Measurements from ENCODE around the gene FNBP1L.

- TF ChIP-seq, protein P1, sequence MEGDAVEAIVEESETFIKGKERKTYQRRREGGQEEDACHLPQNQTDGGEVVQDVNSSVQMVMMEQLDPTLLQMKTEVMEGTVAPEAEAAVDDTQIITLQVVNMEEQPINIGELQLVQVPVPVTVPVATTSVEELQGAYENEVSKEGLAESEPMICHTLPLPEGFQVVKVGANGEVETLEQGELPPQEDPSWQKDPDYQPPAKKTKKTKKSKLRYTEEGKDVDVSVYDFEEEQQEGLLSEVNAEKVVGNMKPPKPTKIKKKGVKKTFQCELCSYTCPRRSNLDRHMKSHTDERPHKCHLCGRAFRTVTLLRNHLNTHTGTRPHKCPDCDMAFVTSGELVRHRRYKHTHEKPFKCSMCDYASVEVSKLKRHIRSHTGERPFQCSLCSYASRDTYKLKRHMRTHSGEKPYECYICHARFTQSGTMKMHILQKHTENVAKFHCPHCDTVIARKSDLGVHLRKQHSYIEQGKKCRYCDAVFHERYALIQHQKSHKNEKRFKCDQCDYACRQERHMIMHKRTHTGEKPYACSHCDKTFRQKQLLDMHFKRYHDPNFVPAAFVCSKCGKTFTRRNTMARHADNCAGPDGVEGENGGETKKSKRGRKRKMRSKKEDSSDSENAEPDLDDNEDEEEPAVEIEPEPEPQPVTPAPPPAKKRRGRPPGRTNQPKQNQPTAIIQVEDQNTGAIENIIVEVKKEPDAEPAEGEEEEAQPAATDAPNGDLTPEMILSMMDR (IDR thresholded peaks at IDR 0.05; ENCODE audit: low read length) = no peak
- TF ChIP-seq EZH2 (IDR thresholded peaks at IDR 0.05; ENCODE audit: borderline replicate concordance, low read length) = no peak
Measured at GRCh38 chr1:93426181-93426580, 21.7 kb upstream of the FNBP1L start.
